IPS-15b (cell line): Measurements from ENCODE around the gene RNU1-4.
"Not testable (repeated sequence)": the region's sequence is repeated elsewhere in the genome, so short reads cannot be mapped to it uniquely, and the experiment has no call there.

ENCODE experiments used
- H3K27me3 ChIP-seq: one replicate; pipeline ENCODE4 v1.6.1; 2013; ENCODE audit warnings: low read length; ENCODE audit not compliant: control insufficient read depth, insufficient read depth
- H3K36me3 ChIP-seq: one replicate; pipeline ENCODE4 v1.6.1; 2013; ENCODE audit warnings: low read length; ENCODE audit not compliant: control insufficient read depth, insufficient read depth
- H3K4me1 ChIP-seq: one replicate; pipeline ENCODE4 v1.6.1; 2013; ENCODE audit warnings: mild to moderate bottlenecking, low read length; ENCODE audit not compliant: control insufficient read depth, insufficient read depth
- H3K4me3 ChIP-seq: one replicate; pipeline ENCODE4 v1.5.1; 2013; ENCODE audit warnings: low read depth, low read length
- H3K9ac ChIP-seq: one replicate; pipeline ENCODE4 v1.6.1; 2013; ENCODE audit warnings: low read depth, mild to moderate bottlenecking, low read length
- H3K9me3 ChIP-seq: one replicate; pipeline ENCODE4 v1.6.1; 2013; ENCODE audit warnings: mild to moderate bottlenecking, low read length; ENCODE audit not compliant: control insufficient read depth, insufficient read depth

Gene RNU1-4

DNA sequence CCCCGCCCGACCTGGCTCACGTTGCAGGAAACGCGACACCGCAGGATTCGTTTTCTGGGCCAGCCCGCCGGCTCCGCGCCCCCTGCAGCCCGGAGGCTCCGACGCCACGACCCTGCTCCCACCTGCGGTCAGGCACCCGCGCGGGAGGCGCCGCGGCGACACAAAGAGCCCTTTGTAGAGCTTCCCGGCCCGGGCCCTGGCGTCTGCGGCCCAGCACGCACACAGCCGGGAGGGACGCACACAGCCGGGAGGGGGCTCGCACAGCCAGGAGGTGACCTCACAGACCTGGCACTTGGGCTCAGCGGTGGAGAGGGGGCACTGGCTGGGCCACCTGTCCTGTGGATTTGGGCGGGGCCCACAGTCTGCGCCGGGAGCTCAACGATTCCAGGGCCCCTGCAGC is 39.1 kb upstream of the RNU1-4 start:
- not testable (repeated sequence) for H3K4me3 ChIP-seq, H3K36me3 ChIP-seq

DNA sequence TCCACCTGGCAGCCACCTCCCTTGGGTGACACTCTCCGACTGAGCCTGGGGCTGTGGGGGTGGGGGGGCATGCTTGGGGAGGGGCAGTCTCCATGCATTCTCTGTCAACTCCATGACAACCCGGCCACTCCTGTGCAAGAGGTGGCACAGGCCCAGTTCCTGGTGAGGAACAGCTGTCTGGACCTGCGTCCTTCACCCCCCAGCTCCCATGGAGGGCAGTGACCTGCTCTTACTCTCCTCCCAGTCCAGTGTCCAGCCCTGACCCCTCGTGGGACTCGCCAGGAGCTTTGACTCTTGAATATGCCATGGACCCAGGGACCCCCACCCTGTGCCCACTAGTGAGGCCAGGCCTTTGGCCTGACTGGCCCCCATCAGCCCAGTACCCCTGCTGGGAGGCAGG is 38.0 kb upstream of the RNU1-4 start:
- not testable (repeated sequence) for H3K4me3 ChIP-seq, H3K9me3 ChIP-seq, H3K27me3 ChIP-seq, H3K4me1 ChIP-seq, H3K36me3 ChIP-seq, H3K9ac ChIP-seq

More for the DNA sequence above, 39.1 kb upstream of the RNU1-4 start:
- H3K9ac ChIP-seq, H3K4me1 ChIP-seq, H3K27me3 ChIP-seq, H3K9me3 ChIP-seq: not testable (repeated sequence)

DNA sequence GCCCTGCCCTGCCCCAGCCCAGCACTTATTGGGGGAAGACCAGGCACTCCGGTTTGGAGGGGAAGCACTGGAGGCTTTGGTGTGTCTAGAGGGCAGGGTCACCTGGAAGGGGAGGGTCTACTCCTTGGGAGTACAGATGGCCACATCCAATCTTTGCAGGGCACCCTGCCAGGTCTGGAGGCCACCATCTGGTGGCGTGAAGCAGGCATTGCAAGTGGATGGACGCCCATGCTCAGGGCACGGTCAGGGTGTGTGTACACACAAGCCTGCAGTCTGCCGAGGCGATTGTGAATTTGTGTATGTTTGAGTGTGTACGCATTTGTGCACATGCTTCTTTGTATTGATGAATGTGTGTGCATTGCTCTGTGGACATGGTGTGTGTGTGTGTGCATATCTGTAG is 37.2 kb upstream of the RNU1-4 start:
- H3K4me1 ChIP-seq, H3K9ac ChIP-seq, H3K27me3 ChIP-seq, H3K36me3 ChIP-seq, H3K4me3 ChIP-seq, H3K9me3 ChIP-seq: not testable (repeated sequence)

DNA sequence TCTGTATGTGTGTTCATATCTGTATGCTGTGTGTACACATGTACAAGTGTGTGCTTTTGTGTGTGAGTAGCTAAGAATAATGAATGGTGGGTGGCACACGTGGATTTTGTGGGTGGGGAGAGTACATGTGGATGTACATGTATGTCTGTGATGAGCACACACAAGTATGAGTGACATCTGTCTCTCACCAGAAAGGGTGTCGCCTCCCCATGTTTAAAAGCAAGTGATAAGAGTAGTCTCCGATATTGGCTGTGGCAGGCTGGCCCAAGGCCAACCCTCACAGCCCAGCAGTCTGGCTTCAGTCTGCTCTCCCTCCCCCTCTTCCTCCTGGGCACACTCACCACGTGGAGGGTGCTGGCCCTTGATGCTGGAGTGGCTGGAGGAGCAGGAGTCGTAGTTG is 36.7 kb upstream of the RNU1-4 start:
- H3K4me1 ChIP-seq, H3K9ac ChIP-seq, H3K9me3 ChIP-seq, H3K27me3 ChIP-seq, H3K4me3 ChIP-seq, H3K36me3 ChIP-seq: not testable (repeated sequence)

DNA sequence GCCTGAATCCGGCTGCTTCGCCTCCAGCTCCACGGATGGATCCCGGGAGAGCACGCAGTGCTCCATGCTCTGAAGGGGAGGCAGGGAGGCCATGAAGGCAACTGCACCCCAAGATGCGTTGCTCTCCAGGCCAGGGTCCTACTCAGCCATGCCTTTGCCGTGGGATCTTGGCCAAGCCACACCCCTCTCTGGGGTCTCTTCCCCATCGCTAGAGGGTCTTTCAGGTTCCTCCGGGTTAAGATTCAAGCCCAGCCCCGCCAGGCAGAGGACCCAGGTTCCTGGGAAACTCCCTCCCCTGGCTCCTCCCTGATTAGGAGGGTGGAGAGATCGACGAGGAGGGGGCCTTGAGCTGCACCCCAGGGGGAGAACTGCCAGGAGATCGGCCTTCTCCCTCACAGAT is 36.2 kb upstream of the RNU1-4 start:
- H3K4me3 ChIP-seq, H3K36me3 ChIP-seq, H3K27me3 ChIP-seq, H3K4me1 ChIP-seq, H3K9ac ChIP-seq, H3K9me3 ChIP-seq: not testable (repeated sequence)

DNA sequence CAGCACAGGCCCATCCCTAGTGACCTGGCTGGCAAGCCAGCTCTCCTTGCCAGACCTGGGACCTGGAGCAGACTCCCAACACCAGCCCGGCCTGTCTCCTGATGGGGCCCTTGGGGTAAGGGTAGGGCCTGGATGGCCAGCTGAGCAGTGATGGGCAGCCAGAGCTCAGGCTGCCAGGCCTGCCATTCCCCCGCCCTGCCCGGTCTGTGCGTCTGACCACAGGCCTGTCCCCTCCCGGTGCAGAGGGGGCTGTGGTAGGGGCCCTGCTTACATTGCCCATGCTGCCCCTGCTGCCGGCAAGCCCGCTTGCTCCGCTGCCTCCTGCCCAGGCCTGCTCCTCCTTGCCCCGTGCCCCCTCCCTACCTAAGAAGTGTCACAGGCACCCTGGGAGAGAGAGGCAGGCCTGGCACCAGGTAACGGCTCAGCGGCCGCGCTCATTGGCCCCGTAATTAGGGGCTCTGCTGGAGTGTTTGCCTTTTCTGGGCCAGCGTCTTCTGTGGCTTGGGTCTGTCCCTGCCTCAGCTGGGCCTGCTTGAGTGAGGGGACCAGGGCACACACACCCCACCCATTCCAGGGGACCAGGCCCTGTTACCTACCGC is 35.7 kb upstream of the RNU1-4 start:
- not testable (repeated sequence) for H3K4me1 ChIP-seq, H3K4me3 ChIP-seq, H3K27me3 ChIP-seq, H3K9me3 ChIP-seq, H3K9ac ChIP-seq, H3K36me3 ChIP-seq

DNA sequence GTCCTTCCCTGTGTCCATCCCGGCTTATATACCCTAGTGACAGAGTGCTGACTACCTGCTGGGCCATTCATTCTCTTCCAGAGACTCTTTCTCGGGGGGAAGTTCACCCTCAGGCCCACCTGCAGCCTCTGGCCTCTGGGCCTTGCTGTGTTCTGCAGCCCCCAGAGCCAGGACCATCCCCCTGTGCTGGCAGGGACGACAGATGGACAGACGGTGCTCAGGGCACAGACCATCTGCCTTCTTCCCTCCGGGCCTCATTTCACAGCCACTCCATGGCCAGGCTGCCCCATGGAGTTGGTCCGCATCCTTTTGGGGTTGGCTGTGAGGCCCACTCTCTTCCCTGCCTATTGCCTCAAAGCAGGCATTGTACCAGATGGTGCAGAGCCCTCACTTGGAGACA is 34.0 kb upstream of the RNU1-4 start:
- not testable (repeated sequence) for H3K9me3 ChIP-seq, H3K27me3 ChIP-seq, H3K4me1 ChIP-seq, H3K9ac ChIP-seq, H3K36me3 ChIP-seq, H3K4me3 ChIP-seq

DNA sequence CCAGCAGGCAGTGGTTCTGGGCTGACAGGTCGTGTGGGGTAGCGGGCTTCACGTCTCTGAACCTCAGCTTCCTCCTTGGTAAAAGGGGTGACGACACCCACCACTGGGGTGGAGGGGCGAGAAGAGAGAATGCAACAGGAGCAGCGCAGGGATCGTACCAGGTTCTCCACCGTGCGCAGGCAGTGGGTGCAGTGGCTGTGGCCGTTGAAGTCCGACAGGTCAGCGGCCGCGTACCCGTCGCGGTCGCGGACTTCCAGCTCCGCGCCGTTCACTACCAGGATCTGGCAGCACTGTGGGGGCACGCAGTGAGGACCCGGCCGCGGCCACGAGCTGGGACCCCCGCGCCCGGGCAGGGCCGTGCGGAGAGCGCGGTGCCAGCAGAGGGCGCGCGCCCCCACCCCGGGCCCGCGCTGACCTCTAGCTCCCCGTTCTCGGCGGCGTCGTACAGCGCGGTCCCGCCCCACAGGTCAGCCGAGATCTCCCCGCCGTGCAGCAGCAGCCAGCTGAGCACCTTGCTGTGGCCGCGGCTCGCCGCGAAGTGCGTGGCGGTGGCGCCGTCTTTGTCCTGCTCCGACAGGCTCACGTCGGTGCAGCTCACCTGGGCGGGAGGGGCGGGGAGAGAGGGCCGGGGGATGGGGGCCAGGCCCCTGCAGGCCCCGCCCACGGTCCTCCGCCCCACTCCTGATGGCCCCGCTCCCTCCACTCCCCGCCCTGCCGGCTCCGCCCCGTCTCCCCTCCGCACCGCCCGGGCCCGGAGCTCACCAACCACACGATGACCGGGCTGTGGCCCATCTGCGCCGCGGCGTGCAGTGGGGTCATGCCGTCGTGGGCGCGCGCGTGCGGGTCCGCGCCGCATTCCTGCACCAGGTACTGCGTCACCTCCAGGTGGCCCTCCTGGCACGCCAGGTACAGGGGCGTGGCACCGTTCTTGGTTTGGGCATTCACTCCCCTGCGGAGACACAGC is 32.9 kb upstream of the RNU1-4 start:
- H3K4me1 ChIP-seq, H3K4me3 ChIP-seq, H3K9me3 ChIP-seq, H3K36me3 ChIP-seq, H3K9ac ChIP-seq, H3K27me3 ChIP-seq: not testable (repeated sequence)

DNA sequence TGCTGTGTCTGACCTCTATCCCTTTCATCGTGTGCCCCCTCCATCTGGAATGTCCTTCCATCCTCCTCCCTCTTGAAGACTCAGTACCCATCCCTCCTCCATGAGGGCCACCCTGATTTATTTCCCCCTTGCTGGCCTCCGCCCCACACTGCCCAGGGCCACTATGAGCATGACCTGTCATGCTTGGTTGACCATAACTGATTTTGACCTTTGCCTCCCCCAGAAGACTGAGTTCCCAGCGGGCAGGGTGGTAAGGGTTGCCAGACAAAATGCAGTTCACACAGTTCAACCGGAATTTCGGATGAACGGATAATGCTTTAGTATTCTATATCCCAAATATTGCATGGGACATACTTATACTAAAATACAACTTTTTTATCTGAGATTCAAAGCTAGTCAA is 31.6 kb upstream of the RNU1-4 start:
- not testable (repeated sequence) for H3K9me3 ChIP-seq, H3K9ac ChIP-seq, H3K4me3 ChIP-seq, H3K4me1 ChIP-seq, H3K36me3 ChIP-seq, H3K27me3 ChIP-seq

DNA sequence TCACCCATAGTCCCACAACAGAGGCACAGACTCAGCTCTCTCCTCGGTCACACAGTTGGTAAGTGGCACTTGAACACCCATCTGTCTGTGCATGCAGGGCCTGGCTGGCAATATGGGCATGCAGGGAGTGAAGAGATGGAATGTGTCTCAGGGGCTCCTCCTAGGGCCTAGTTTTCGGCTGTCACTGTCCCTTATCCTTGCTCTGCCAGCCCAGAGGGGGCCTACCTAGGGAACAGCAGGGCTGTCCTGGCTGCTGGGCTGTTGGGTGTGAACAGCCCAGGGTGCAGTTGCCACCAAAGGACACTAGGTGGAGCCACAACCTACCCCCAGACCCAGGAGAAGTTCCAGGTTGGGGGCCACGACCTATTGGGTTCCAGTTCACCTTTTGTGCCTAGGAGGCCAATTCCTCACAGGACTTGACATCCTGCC is 30.6 kb upstream of the RNU1-4 start:
- H3K4me1 ChIP-seq, H3K36me3 ChIP-seq, H3K9ac ChIP-seq, H3K27me3 ChIP-seq, H3K9me3 ChIP-seq, H3K4me3 ChIP-seq: not testable (repeated sequence)

DNA sequence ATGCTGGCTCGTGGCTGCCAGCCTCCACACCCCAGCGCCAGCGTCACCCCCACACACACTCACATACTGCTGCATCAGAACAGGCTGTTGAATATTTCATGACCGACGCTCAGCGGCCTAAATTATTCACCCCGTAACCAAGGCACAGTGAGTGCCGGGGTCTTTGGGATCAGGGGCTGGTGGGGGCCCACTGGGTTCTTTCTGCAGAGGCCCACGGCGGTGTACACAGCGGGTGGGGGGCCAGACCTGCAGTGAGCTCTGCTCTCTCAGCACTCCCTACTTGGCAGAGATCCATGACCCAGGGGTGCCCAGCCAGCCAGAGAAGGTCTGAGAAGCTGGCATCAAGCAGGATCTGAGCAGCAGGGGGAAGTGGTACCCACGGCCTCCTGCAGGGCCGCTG is 29.7 kb upstream of the RNU1-4 start:
- not testable (repeated sequence) for H3K27me3 ChIP-seq, H3K36me3 ChIP-seq, H3K9ac ChIP-seq, H3K9me3 ChIP-seq, H3K4me1 ChIP-seq, H3K4me3 ChIP-seq

DNA sequence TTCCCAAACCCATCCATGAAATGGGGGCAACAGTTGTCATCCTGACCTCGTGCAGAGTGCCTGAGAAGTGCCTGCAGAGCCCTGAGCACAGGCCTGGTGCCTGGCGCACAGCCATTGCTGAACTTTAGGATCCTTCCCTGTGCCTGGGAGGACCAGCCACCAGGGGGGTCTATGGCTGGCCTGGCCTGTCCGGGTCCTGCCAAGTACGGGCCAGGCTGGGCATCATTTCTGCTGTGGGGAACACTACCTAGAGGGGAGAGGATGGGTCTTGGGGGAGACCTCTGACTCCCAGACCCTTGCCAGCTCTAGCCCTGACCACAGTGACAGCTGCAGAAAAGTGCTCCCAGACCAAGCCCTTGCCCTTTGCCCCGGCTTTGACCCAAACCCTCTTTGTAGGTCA is 28.2 kb upstream of the RNU1-4 start:
- not testable (repeated sequence) for H3K27me3 ChIP-seq, H3K9ac ChIP-seq, H3K4me1 ChIP-seq, H3K36me3 ChIP-seq, H3K9me3 ChIP-seq, H3K4me3 ChIP-seq
